Motor neuron (in vitro differentiated cells): Measurements from ENCODE around the gene RADX. TPM values are rescaled to one million over a fixed set of nuclear protein-coding genes. Genes with fewer than 3 reads are reported as not detected.

Source experiments
- total RNA-seq, 8 experiments: library from RNA; unstranded; fragments of 300-600 nt; gene quantifications; 2 replicates each; pipeline versions ENCODE4 v1.2.3 to v1.2.4, GENCODE V29; 2022

RADX gene
- total RNA-seq, 8 experiments from 2014 or later, result 5.8 to 173 (median 12.7) TPM

Other genes starting within 250 kb of the RADX start
- 1 to 10 TPM in 3 of 8 experiments, under 1 TPM in 5; 0.25 to 9.5 (median 0.62) TPM for gene RNF128, start 114.7 kb downstream of the RADX start, total RNA-seq
- gene TBC1D8B, start 190.7 kb downstream of the RADX start, total RNA-seq, result 10 to 100 TPM in 1 of 8 experiments, 1 to 10 TPM in 3, under 1 TPM in 4; 0.60 to 12.3 (median 1.9) TPM